ENCODE results near the gene DDAH1.

Gene DDAH1

DNA sequence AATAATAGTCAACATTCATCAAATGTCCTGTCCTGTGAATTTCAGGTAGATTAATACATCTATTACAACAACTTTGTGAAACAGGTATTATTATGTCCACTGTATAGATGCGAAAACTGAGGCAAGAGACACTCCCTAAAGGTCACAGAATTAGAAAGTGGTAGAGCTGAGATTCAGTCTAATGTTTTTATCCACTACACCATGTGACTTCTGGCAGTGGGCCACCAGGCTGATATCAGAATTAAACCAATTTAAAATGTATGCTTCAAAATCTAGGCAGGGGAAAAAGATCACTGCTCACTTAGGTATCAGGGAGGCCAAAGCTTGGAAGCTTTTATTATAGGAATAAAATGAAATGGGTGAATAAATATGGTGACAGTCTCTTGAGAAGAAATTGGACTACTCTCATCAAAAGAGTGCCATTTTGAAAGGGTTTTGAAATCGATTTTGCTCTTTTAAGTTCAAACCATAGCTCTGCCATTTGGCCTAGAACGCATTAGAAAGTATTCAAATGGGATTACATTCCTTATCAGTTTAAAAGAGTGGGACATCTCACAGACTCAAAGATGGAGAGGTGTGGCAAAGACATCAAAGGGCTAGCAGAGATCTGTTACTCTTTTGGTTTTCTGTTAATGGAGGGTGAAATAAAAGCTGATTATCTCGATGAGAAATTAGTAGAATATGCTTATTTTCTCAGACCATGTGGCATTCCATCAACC, 1.9 kb downstream of the DDAH1 start:
- TF ChIP-seq, protein P1, sequence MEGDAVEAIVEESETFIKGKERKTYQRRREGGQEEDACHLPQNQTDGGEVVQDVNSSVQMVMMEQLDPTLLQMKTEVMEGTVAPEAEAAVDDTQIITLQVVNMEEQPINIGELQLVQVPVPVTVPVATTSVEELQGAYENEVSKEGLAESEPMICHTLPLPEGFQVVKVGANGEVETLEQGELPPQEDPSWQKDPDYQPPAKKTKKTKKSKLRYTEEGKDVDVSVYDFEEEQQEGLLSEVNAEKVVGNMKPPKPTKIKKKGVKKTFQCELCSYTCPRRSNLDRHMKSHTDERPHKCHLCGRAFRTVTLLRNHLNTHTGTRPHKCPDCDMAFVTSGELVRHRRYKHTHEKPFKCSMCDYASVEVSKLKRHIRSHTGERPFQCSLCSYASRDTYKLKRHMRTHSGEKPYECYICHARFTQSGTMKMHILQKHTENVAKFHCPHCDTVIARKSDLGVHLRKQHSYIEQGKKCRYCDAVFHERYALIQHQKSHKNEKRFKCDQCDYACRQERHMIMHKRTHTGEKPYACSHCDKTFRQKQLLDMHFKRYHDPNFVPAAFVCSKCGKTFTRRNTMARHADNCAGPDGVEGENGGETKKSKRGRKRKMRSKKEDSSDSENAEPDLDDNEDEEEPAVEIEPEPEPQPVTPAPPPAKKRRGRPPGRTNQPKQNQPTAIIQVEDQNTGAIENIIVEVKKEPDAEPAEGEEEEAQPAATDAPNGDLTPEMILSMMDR (IDR thresholded peaks at IDR 0.05; ENCODE audit: extremely low read depth, missing control alignments) = no peak

DNA sequence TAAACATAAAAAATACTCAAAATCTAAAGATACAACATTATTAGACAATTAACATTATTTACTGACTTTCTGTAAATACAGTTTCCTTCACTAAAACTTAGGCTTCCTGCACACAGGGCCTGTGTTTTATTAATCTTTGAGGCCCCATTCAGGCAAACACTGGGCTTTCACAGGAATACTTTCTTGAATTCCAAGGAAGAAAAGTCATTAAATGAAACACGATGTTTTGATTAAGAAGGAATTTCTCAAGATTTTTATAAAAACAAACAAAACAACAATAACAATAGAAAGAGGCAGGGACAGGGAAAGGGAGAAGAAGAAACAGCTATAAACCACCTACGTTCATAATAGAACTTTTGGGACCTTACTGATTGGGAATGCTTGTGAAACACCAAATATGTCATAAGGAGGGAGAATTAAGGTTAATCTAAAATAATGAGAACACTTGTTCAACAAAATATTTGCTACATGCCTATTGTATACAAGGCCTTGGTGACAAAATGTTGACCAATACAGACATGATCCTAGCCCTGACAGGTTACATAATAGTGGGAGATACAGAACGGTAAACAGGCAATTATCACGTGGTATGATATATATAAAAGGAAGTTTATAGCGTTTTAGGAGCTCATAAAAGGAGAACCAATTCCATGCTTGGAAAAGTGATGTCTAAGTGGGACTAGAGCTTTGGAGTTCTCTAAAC, 3.6 kb downstream of the DDAH1 start:
- TF ChIP-seq, protein P1 (IDR thresholded peaks at IDR 0.05; ENCODE audit: extremely low read depth, missing control alignments) = no peak
- no peak for DNase-seq (ENCODE audit: low spot score)

More for the DNA sequence above, 1.9 kb downstream of the DDAH1 start:
- DNase-seq (ENCODE audit: low spot score) = no peak

DNA sequence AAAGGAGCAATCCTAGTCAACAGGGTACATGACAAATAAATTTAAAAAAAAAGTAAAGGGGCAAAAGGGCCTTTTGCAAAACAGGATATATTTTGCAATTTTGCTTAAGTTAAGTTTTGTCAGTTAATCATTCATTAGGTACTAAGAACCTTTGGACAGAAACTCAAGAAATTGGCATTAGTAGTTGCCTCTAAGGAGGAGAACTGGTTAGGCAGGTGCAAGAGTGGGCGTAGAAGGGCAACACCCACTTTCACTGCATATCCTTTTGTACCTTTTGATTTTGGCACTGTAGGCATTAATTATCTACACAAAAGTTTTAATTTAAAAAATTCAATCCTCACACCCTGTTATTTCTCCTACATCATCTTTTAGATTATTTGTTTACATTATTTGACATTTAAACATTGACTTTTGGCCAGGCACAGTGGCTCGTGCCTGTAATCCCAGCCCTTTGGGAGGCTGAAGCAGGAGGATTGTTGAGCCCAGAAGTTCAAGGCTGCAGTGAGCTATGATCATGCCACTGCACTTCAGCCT, 4.3 kb downstream of the DDAH1 start:
- TF ChIP-seq, protein P1 (IDR thresholded peaks at IDR 0.05; ENCODE audit: extremely low read depth, missing control alignments) = no peak
- DNase-seq (ENCODE audit: low spot score) = no peak

DNA sequence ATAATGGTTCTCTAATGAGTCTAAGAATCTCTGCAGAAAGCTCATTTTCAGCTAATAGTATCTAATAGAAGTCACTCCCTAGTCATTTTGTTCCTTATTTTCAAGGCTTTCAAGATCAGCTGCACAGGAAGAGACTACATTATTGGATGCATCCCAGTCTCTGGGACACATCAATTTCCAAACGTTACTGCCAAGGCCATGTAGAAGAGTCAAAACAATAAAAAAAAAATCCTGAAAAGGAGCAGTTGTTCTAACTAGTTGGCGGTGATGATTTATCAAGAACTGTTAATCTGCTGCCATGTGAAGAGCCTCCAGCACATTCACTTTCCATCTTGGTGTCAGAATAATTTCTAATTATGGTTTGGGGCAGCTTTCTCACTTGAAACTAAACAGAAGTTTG, 5.7 kb downstream of the DDAH1 start:
- TF ChIP-seq, protein P1 (IDR thresholded peaks at IDR 0.05; ENCODE audit: extremely low read depth, missing control alignments) = no peak
- DNase-seq (ENCODE audit: low spot score) = no peak

DNA sequence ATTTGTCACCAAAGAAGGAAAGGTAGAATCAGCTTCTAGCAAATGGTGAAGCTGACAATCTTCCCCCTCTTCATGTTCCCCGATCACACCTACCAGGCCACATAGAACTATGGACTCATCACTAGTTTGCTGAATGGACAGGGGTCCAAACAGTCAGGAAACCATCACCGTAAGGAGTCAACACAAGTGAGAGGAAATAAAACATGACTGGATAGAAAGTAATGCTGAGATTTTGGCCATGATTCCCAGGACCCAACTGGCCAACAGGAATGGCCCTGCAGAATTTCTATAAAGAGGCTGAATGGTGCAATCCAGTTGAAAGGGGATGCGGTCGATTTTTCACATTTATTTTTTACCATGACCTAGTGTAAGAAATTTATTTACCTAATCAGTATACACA, 10.7 kb downstream of the DDAH1 start:
- TF ChIP-seq, protein P1 (IDR thresholded peaks at IDR 0.05; ENCODE audit: extremely low read depth, missing control alignments) = no peak
- no peak for DNase-seq (ENCODE audit: low spot score)

DNA sequence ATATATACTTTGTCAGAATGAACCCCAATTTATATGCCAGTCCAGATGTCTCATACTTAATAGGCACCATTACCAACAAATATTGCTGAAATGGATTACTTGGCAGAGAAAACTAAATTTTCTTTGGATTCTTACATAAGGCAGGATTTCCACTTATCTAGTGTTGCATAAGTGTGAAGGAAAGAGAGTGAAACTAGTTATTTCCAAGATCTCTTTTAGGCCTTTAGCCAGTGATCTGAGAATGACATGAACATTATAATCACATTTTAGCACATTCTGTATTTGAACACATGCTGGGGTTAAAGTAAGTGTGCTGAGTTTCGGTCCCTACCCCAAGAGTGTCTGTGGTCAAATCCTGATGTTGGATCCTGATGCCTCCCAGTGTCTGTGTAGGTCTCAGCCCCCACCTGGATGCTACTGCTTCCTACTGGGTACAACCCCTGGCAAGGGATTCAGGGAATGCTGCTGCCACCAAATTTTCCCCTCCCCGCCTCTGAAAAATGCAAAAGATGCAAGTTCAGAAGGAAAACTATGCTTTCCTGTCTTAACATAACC, 11.2 kb downstream of the DDAH1 start:
- TF ChIP-seq, protein P1 (IDR thresholded peaks at IDR 0.05; ENCODE audit: extremely low read depth, missing control alignments) = no peak
- no peak for DNase-seq (ENCODE audit: low spot score)

DNA sequence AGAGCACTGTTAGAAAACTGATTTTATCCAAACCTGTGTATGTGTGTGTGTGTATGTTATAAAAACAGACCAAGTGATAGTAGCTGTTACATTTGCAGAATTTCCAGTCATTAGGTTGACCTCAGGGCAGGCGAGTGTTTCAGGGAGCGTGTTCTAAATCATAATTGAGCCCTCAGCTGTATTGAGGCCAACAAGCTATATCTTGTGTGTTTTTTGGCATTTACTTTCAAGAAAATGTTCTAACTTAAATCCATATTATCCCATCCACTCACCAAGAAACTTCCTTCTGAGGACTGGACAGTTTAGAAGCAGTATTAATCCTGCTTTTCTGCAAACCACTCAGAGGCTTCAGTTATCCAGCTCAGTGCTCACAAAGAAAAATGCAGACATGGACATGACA, 12.0 kb downstream of the DDAH1 start:
- no peak for DNase-seq (ENCODE audit: low spot score)
- TF ChIP-seq, protein P1 (IDR thresholded peaks at IDR 0.05; ENCODE audit: extremely low read depth, missing control alignments) = no peak

Measured in GM20000 (cell line).